SK-N-SH (cell line): ENCODE data around the gene RPRML.

Source experiments
- CHD2 ChIP-seq: fragments of 150-350 bp; IDR thresholded peaks from 2 replicates; pipeline ENCODE4 v1.6.1; 2018; ENCODE audit warnings: low read length; ENCODE audit not compliant: partially characterized antibody
- CTCF ChIP-seq: fragments of 200-600 bp; sonication (generic); IDR thresholded peaks from 2 replicates; pipeline ENCODE4 v1.6.1; 2017; ENCODE audit warnings: antibody characterized with exemption, mild to moderate bottlenecking, moderate library complexity
- EP300 ChIP-seq, 2 experiments: IDR thresholded peaks; 2 replicates each; pipeline versions ENCODE4 v1.4.0 to v1.6.1; 2012; ENCODE audit warnings: borderline replicate concordance in 1 of 2, low read depth in 1 of 2, low read length in 1 of 2
- EZH2phosphoT487 ChIP-seq: fragments of 200-600 bp; sonication (generic); IDR thresholded peaks from 2 replicates; pipeline ENCODE4 v1.6.1; 2017; ENCODE audit warnings: low read depth, mixed run types, mild to moderate bottlenecking, antibody characterized with exemption, moderate library complexity, borderline replicate concordance
- FOSL2 ChIP-seq: IDR thresholded peaks from 2 replicates; pipeline ENCODE4 v1.4.0; 2012; ENCODE audit warnings: low read depth, mild to moderate bottlenecking, moderate library complexity, borderline replicate concordance
- GABPA ChIP-seq: IDR thresholded peaks from 2 replicates; pipeline ENCODE4 v1.4.0; 2012; ENCODE audit warnings: low read depth, mild to moderate bottlenecking
- MEF2A ChIP-seq: IDR thresholded peaks from 2 replicates; pipeline ENCODE4 v1.4.0; 2012; ENCODE audit warnings: low read depth, borderline replicate concordance
- POLR2AphosphoS5 ChIP-seq: IDR thresholded peaks from 2 replicates; pipeline ENCODE4 v1.6.1; 2012; ENCODE audit warnings: low read depth, low read length
- RAD21 ChIP-seq: IDR thresholded peaks from 2 replicates; pipeline ENCODE4 v1.6.1; 2012; ENCODE audit warnings: mild to moderate bottlenecking, low read length
- SIN3A ChIP-seq: IDR thresholded peaks from 2 replicates; pipeline ENCODE4 v1.6.1; 2012; ENCODE audit warnings: low read depth, mild to moderate bottlenecking, low read length, moderate library complexity, borderline replicate concordance
- TAF1 ChIP-seq: IDR thresholded peaks from 2 replicates; pipeline ENCODE4 v1.6.1; 2012; ENCODE audit warnings: low read depth, mild to moderate bottlenecking, low read length, moderate library complexity, borderline replicate concordance
- USF2 ChIP-seq: fragments of 150-350 bp; IDR thresholded peaks from 2 replicates; pipeline ENCODE4 v1.6.1; 2017; ENCODE audit warnings: antibody characterized with exemption, low read length, low read depth, borderline replicate concordance
- YY1 ChIP-seq: IDR thresholded peaks from 2 replicates; pipeline ENCODE4 v1.4.0; 2012; ENCODE audit warnings: low read depth, mild to moderate bottlenecking

- TF ChIP-seq CTCF (no peak), EZH2phosphoT487 (no peak), EP300 (IDR thresholded peaks at IDR 0.05; ENCODE audit: borderline replicate concordance in 1 of 2, low read depth in 1 of 2, low read length in 1 of 2) (no peak), FOSL2 (peak; percentile 31; the same call in 1 of the 2 replicates), GABPA (no peak), CHD2 (peak; percentile 30), YY1 (peak; percentile 21; the same call in 1 of the 2 replicates), SIN3A (0 out of 2 replicates have a peak, but pooled peaks have one; percentile 13), TAF1 (peak; percentile 5; the same call in 1 of the 2 replicates), MEF2A (no peak), USF2 (no peak), RAD21 (no peak), POLR2AphosphoS5 (peak; percentile 40)
Observed at GRCh38 chr17:46943501-46944393, 35.3 kb downstream of the RPRML start.
